NT2/D1 (cell line): ENCODE results near the gene CTRB2.
"Not testable (repeated sequence)": the region's sequence is repeated elsewhere in the genome, so short reads cannot be mapped to it uniquely, and the experiment has no call there.

Experiments used
- DNase-seq: peaks from one replicate; pipeline ENCODE4 v3.0.0-alpha.2; 2011; ENCODE audit warnings: low read depth, low spot score
- H3K27me3 ChIP-seq: 2 replicates; pipeline ENCODE4 v1.6.0; 2011; ENCODE audit warnings: mild to moderate bottlenecking; ENCODE audit not compliant: insufficient read length, insufficient read depth
- H3K36me3 ChIP-seq: 2 replicates; pipeline ENCODE4 v1.6.1; 2011; ENCODE audit warnings: mild to moderate bottlenecking, low read length, mixed read lengths; ENCODE audit not compliant: insufficient read depth, insufficient read length
- H3K4me1 ChIP-seq: 2 replicates; pipeline ENCODE4 v1.5.1; 2011; ENCODE audit not compliant: insufficient read depth, insufficient read length
- H3K4me3 ChIP-seq: 2 replicates; pipeline ENCODE4 v1.5.1; 2011; ENCODE audit warnings: low read depth; ENCODE audit not compliant: insufficient read length
- H3K9ac ChIP-seq: 2 replicates; pipeline ENCODE4 v1.6.0; 2011; ENCODE audit warnings: low read depth; ENCODE audit not compliant: insufficient read length
- H3K9me3 ChIP-seq: 2 replicates; pipeline ENCODE4 v1.5.1; 2011; ENCODE audit warnings: mild to moderate bottlenecking, low read length; ENCODE audit not compliant: insufficient read depth
- SUZ12 ChIP-seq: IDR thresholded peaks from 2 replicates; pipeline ENCODE4 v1.6.1; 2011; ENCODE audit not compliant: insufficient read length, insufficient read depth; ENCODE audit errors: extremely low read depth
- YY1 ChIP-seq: IDR thresholded peaks from 2 replicates; pipeline ENCODE4 v1.6.1; 2011; ENCODE audit not compliant: insufficient read length, insufficient read depth
- ZNF274 ChIP-seq: IDR thresholded peaks from 2 replicates; pipeline ENCODE4 v1.6.1; 2011; ENCODE audit warnings: mild to moderate bottlenecking, low read depth, low read length

Gene CTRB2

DNA sequence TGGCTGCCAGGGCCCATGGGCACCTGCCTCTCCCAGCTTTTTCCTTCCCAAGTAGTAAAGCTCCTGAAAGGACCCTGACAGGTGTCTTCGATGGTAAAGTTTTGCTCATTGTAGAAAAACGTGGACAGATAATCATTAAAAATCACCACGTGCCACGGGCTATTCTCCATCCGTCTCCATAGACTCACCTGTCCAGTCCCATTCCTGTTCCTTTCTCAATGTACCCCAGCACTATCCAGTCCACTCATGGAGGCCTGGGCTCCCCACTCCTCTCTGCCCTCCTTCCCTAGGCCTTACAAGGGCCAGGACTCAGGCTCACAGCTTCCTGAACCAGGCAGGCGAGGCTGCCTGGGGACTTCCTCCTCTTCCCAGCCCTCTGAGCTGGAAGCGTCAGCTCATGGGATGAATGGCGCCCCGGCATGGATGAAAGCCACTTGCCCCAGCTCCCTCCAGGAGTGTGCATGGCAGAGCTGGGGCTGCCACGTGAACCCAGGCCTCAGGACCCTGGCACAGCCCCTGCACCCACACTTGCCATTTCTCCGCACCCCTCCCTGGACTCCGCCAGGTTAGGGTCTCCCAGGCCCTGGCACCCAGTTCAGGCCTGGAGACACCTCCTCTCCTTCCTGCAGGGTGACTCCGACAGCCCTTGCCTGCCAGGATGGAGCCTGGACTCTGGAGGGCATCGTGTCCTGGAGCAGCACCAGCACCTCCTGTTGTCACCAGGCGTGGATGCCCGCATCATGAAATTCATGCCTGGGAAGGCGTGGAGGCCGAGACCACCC, 20.6 kb upstream of the CTRB2 start:
- TF ChIP-seq SUZ12: no peak
- TF ChIP-seq YY1: no peak
- TF ChIP-seq ZNF274: no peak
- no peak for DNase-seq
- peaks cover 13% of the 10 kb centered on the region for H3K4me1 ChIP-seq
- H3K4me3 ChIP-seq: no peak overlapping the region
- H3K9me3 ChIP-seq: no peaks in the 10 kb centered on the region
- no peak overlapping the region for H3K9ac ChIP-seq
- peaks cover 54% of the 10 kb centered on the region for H3K36me3 ChIP-seq
- no peaks in the 10 kb centered on the region for H3K27me3 ChIP-seq

DNA sequence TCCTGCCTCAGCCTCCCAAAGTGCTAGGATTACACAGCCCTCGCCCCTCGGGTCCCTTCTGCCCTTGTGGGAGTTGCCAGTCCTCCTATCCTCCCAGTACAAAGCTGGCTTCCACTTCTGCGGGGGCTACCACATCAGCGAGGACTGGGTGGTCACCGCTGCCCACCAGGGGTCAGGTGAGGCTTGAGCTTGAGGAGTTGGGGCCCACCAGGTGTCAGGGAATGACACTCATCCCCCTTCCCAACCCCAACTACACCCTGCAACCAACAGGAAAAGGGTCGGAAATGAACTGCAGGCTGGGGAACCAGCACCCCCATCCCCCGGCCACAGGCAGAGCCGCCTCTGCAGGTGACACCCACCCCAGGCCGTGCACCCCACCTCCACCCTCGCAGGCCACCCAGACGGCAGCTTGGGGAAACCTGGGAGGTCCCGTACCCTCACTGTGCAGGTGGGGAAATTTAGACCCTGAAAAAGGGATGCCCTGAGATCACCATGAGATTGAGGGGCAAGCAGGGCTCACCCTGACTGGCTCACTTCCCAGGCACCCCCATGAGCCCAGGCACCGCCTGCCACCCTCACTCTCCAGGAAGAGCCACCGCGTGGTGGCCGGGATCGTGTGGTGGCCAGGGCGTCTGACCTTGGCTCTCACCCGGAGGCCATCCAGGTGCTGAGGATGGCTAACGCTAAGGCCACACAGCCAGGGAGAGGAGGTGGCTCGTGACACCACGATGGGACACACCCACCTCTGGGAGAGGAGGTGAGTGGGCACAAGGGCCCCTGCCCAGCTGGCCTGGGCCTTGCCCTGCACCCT, 19.8 kb upstream of the CTRB2 start:
- Histone ChIP-seq H3K9ac (no peak overlapping the region), H3K36me3 (peaks cover 49% of the 10 kb centered on the region), H3K4me3 (no peak overlapping the region), H3K9me3 (no peaks in the 10 kb centered on the region), H3K4me1 (peaks cover 13% of the 10 kb centered on the region), H3K27me3 (no peaks in the 10 kb centered on the region)
- no peak for DNase-seq
- TF ChIP-seq YY1 (no peak), SUZ12 (no peak), ZNF274 (no peak)

DNA sequence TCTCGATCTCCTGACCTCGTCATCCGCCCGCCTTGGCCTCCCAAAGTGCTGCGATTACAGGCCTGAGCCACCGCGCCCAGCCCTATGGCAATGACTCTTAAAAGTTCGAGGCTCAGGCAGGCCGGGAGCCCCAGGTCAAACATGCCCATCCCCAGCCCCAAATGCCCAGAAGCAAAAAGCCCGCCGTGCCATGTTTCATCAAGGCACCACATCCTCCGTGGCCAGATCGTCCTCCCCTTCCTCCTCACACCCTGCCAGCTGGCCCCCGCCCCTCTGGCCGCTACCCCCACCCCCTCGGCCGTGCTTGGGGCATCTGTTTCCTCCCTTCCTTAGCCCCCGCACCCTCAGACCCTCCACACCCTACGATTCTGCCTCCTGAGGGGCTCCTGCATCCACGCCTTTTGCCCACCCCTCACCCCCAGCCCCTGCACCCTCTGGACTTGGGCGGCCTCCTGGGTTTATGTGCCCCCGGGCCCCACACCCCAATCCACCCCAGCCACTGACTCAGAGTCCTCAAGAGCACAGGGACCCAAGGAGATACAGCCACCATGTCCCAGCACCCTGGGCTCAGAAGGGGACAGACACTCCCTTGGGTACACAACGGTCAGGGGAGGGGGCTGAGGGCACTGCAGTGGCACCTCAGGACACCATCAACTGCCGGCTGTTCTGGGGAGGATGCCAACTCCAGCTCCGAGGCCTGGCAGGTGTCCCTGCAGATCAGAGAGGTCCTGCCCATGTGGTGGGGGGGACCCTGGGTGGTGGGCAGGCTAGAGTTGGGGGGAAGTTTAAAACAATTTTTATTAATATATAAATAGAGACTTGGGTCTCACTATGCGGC, 18.9 kb upstream of the CTRB2 start:
- H3K9me3 ChIP-seq: no peaks in the 10 kb centered on the region
- no peak overlapping the region for H3K4me3 ChIP-seq
- no peak for DNase-seq
- peaks cover 41% of the 10 kb centered on the region for H3K36me3 ChIP-seq
- peaks cover 13% of the 10 kb centered on the region for H3K4me1 ChIP-seq
- no peak for TF ChIP-seq ZNF274
- no peak for TF ChIP-seq SUZ12
- no peak for TF ChIP-seq YY1
- H3K27me3 ChIP-seq: no peaks in the 10 kb centered on the region
- no peak overlapping the region for H3K9ac ChIP-seq

DNA sequence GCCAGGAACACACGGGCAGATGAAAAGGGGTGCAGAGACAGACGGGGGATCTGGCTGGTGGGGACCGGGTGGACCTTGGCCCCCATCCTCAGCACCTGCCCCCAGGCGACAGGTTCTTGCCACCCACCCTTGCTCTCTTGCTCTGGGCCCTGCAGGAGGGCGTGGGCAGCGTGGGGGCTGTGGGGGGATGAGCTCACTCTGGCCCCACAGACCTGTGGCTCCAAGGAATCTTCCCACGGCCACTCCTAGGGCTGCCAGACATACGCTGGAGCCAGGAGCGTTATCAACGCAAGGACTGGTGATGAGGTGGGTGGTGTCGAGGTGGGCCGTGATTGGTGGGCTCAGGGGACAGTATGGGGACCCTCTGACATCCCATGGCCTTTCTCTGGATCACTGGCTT, 18.1 kb upstream of the CTRB2 start:
- peaks cover 33% of the 10 kb centered on the region for H3K36me3 ChIP-seq
- H3K4me3 ChIP-seq: no peak overlapping the region
- no peaks in the 10 kb centered on the region for H3K9me3 ChIP-seq
- no peaks in the 10 kb centered on the region for H3K27me3 ChIP-seq
- no peak overlapping the region for H3K9ac ChIP-seq
- peaks cover 13% of the 10 kb centered on the region for H3K4me1 ChIP-seq
- TF ChIP-seq SUZ12 (no peak), ZNF274 (no peak), YY1 (no peak)
- no peak for DNase-seq

DNA sequence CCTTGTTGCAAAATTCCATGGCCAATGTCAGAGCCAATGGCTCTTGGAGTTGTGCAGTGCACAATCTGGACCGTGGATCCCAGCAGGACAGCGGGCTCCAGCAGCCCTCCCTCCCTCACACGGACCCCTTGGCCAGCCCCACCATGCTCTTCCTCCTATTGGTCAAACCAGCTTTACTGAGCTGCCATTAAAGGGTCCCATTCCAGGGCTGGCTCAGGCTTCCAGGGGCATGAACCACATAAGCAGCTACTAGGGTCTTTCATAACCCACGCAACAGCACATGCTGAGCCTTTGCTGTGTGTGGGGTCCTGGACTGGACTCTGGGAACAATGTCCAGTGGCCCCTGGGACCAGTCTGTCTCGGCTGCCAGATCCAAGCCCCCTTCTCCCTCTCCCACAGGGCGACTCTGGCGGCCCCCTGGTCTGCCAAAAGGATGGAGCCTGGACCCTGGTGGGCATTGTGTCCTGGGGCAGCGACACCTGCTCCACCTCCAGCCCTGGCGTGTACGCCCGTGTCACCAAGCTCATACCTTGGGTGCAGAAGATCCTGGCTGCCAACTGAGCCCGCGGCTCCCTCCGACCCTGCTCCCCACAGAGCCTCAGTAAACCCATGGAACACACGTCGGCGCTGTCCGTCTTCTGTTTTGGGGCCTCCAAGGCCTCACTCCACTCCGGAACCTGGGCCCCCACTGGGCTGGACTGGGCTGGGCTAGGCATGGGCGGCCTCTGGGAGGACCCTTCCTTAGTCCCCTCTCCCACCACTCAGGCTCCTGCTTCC, 17.5 kb upstream of the CTRB2 start:
- DNase-seq: no peak
- no peak overlapping the region for H3K4me3 ChIP-seq
- H3K9ac ChIP-seq: no peak overlapping the region
- no peaks in the 10 kb centered on the region for H3K9me3 ChIP-seq
- no peaks in the 10 kb centered on the region for H3K27me3 ChIP-seq
- peaks cover 12% of the 10 kb centered on the region for H3K4me1 ChIP-seq
- no peak for TF ChIP-seq SUZ12
- no peak for TF ChIP-seq ZNF274
- no peak for TF ChIP-seq YY1
- H3K36me3 ChIP-seq: peaks cover 27% of the 10 kb centered on the region

DNA sequence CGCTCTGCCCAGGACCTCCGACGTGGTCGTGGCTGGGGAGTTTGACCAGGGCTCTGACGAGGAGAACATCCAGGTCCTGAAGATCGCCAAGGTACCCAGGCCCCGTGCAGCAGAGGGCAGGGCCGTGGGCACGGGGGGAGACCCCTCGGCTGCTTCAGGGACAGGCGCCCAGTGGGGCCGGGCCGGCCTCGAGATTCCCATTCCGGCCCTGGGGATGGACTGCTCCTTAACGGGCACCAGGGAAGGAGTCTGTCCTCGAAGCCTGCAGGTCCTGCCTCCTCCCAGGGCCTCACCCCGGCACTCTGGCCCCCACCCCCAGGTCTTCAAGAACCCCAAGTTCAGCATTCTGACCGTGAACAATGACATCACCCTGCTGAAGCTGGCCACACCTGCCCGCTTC, 16.2 kb upstream of the CTRB2 start:
- not testable (repeated sequence) for H3K9ac ChIP-seq, H3K4me3 ChIP-seq, H3K9me3 ChIP-seq, DNase-seq, H3K27me3 ChIP-seq
- Histone ChIP-seq H3K36me3 (peaks cover 13% of the 10 kb centered on the region), H3K4me1 (peaks cover 12% of the 10 kb centered on the region)
